CD1c-positive myeloid dendritic cell (primary cell): Measurements from ENCODE around the gene FHOD3.

ENCODE experiments used
- DNase-seq: peaks from one replicate; pipeline ENCODE4 v3.0.0-alpha.2; 2016; ENCODE audit errors: extremely low spot score

Gene FHOD3

GRCh38 chr18:36519358-36519757 is 221.8 kb downstream of the FHOD3 start:
- DNase-seq, result no peak

GRCh38 chr18:36522509-36522908 is 225.0 kb downstream of the FHOD3 start:
- DNase-seq, result no peak

- DNase-seq, result no peak
Observed at GRCh38 chr18:36525913-36526312, 228.4 kb downstream of the FHOD3 start.

DNA sequence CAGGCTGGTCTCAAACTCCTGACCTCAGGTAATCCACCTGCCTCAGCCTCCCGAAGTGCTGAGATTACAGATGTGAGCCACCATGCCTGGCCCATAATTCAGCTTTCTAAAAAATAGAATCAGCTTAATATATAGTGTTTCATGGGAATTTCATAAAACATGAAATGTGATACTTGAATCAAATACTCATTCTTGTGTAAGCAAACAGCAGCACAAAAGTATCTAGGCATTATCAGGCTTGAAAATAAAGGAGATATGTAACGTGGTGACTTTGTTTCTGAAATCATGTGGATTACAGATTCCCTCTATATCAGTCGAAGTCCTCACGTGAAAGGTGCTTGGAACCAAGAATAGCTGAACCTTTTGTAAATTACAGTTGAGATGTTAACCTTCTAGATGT is 229.1 kb downstream of the FHOD3 start:
- no peak for DNase-seq

DNA sequence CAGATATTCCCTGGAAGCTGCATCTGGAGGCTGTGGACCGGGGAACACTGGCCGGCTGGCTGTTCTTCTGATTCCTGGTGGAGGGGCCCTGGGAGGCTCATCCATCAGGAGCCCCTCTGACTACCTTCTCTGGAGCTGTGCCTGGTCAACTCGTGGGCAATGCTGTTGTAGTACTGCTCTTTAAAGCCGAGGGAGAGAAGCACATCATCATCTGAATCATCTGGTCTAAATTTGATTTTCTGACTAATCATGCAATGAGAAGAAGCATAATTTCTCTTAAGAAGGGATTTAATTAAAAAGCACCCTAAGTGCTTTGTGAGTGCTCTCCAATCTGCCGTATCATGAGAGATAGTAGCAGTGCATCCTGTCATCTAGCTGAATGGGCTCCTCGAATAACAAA is 229.5 kb downstream of the FHOD3 start:
- DNase-seq, result no peak

DNA sequence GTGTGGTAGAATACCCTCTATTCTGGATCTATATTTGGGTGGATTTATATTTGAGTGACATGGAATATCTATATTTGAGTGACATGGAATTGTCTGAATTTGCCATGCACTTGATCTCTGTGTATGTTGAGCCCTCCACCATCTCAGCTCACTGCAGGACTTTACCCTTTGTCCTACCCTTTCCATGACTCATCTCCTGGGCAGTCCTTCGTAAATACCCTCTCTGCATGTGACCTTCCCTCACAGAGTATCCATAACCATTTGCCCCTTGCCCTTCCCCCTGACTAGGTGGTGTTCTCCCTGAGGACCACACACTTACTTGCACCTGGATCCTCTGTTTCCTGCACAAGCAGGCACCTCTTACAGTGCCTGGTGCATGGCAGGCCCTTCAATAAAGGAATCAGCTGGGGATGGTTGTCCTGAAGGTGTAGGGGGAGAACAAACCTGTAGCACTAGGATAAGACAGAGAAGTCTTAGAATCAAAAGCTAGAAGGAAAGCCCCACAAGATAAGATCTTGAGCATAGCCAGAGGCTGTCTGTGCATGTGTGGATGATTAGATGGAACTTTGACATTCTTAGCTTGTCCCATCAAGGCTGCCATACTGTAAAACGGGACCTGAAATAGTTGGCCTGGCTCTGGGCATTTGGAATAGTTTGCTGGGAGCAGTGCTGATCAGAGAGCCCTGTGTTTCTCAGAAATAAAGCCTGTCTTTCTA is 230.4 kb downstream of the FHOD3 start:
- no peak for DNase-seq

DNA sequence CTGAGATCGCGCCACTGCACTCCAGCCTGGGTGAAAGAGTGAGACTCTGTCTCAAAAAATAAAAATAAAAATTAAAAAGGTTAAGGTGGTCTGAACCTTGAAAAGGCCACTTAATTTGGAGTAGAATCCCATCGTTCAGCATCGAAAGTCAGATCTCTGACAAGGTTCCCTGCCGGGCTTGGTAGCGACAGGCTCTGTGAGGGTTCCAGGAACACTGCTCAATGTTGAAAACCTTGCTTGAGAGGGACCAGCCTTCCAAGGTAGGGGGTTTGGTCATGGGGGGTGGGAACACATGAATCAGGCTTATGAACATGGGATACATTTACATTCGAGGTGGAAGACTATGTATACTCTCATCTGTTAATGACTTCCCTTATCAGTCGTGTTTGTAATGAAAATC is 232.2 kb downstream of the FHOD3 start:
- no peak for DNase-seq

- DNase-seq, result no peak
Observed at GRCh38 chr18:36530676-36531405, 233.3 kb downstream of the FHOD3 start.

- no peak for DNase-seq
Observed at GRCh38 chr18:36531636-36532035, 234.1 kb downstream of the FHOD3 start.

DNA sequence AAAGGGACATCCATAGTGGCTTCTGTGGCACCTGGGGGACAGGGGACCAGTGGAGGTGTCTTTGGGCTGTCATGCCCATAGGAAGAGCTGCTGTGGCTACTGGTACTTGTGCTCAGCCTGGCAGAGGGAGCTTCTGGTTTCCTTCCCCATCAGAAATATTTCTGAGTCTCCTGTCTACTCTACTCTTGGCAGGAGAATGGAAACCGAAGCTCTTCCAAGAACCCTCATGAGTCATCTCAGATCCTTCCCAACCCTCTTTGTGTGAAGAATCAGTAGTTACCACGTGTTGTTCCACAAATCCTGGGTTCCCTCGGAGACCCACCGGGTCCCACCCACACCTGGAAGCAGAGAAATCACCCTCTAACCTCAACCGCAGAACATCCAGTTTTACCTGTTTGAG is 234.9 kb downstream of the FHOD3 start:
- no peak for DNase-seq

GRCh38 chr18:36532815-36533214 is 235.3 kb downstream of the FHOD3 start:
- no peak for DNase-seq

DNA sequence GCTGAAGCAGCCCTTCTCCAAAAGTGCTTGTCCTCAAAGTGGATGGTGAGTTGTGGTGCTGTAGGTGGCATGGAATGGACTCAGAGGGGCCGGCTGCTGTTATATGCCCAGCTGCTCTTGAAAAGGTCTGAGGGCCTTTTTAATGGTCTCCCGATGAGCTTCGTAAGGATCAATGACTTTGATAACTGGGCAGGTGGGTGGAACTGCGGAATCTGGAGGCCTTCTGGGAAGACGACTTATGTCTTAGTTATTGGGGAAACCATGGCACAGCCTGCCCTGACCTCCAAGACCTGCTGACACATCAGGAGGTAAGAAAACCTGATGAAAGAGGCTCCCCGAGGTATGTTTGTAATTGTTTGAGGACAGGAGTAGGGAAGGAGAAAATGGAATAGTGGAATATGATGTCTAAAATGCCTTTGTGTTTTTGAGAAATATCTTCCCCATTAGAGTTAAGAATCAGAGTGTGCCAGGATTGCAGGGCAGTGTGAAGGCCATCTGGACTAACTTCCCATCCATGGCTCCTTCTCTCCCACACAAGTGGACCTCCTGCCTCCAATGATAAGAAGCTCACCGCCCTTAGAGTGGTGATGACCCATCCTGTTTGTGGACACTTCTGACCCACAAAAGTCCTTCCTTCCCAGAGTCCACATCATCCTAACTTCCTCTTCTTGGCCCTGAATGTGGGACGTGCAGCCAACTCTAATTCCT is 236.1 kb downstream of the FHOD3 start:
- no peak for DNase-seq

GRCh38 chr18:36534154-36534688 is 236.7 kb downstream of the FHOD3 start:
- DNase-seq, result no peak

DNA sequence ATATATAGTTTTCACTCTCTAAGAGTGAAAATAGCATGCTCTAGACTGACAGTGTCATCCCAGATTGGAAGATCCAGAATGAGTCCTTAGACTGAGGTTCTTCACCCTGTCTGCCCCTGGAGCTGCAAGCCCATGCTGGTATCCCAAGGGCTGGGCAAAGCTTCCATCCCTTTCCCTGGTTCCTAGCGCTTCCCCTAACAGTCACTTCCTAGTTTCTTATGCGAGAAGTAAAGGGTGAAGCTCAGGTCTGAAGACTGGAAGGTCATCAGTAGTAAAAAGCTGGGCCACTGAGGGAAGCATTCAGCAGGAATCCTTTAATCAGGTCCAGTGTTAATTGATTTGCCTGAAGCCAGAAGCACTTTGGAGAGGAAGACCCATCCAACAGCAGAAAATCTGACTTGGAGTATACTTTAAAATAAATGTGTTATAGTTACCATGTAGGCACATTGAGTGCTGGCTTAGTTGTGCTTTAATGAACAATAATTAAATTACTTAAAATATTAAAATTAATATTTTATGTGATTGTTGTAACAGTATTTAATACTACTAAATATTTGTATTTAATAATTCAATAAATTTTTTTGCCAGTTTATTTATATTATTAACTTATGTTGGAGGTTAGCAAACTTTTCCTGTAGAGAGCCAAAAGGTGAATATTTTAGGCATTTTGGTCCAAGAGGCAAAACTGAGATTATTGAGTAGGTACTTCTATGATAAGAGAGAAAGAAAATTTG is 237.9 kb downstream of the FHOD3 start:
- no peak for DNase-seq

- DNase-seq, result no peak
Observed at GRCh38 chr18:36536426-36536825, 238.9 kb downstream of the FHOD3 start.

- no peak for DNase-seq
Observed at GRCh38 chr18:36537289-36537688, 239.8 kb downstream of the FHOD3 start.

DNA sequence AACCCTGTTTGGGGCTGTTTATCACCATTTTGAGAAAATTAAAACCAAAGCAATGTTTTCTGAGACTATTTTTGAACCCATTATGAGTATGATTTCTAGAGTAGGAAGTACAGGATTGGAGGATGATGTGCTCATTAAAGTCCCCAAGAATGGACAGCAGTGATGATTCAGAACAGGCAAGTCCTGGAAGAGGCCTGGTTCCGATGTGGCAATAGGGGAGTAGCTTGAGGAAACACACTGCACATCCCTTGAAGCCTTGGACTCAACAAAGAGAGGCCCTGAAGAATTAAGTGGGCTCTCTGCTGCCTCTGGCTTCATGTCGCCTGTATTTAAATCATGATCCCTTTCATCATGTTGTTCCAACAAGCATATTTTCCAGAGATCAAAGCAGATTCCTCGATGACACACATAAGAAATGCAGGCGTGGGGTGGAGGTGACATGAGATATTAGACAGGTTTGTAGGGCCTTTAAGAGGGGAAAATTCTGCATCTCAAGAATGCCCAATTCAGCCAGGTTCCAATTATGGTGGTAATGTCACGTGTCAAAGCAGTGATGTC is 242.2 kb downstream of the FHOD3 start:
- DNase-seq, result no peak

GRCh38 chr18:36543030-36543429 is 245.5 kb downstream of the FHOD3 start:
- DNase-seq, result no peak

DNA sequence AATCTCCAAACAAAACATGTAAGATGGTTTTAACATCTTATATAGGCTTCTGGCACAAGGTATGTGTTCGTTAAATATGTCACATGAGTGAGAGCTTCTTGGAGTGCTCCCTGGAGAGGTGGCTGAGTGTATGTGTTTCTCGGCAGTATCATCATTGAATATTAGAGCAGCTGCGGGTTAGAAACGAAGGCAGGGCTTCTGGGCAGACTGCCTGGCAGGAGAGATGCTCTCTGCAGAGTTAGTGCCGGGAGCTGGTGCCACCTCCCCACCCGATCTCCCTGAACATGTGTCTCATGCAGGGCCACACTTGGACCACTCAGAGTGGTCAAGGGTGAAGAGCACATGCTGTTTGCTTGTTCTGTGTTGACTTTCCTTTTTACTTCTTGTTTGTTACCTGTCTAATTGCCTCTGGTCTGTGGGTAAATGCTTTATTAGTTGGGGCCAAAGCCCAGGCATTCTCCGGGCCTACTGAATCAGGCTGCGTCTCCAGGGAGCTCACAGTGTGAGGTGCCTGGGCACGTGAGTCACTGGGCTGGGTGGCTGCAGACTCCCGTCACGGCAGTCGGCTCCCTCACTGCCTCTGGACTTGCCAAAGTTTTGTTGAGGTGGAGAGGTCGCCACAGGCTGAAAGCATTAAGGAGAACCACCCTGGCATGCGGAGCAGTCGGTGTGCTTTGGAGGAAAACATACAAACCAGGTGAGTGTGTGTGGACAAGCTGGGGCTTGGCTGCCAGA is 246.6 kb downstream of the FHOD3 start:
- no peak for DNase-seq

DNA sequence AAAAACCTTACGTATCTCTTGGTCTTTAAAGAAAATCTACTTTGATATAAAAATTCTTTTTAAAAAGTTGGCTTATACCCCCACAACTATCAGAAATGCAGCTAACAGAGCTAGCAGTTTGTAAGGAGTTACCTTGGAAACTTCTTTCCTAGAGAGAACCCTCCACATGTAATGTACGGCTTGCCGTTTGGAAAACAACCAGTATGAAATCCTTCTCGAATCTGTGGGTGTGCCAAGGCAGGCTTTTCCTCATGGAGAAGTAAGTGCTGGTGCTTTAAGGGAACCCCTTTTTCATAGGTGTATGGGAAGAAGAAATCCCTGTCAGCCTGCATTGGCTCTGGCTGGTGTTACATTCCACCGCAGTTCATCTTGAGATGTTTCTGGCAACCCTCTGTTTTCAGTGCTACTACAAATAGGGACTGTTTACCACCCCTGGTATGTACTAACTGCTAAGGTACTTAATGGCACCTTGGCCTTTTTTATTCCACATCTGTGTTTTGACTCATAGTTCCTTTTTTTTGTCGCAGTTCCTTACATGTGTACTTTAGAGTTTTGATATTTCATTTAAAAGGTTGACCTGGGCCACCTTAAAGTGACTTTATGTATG is 248.4 kb downstream of the FHOD3 start:
- no peak for DNase-seq
